Activated CD8-positive, alpha-beta T cell treated with anti-CD3 and anti-CD28 coated beads for 36 hours (primary cell): ENCODE measurements around the gene TTLL12. TPM values are rescaled to one million over a fixed set of nuclear protein-coding genes. Genes with fewer than 3 reads are reported as not detected.

Experiments
- ATAC-seq: fragments of 200-7000 bp; cut with Tn5 transposase; one replicate; pipeline ENCODE4 v1.10.0; 2021; ENCODE audit warnings: mild to moderate bottlenecking, moderate library complexity
- CTCF ChIA-PET: fragments of 350-600 bp; sonication (Branson Sonifier 250); formaldehyde crosslinking; loops from one replicate; lab custom pipeline; 2021; ENCODE audit warnings: antibody characterized with exemption; lab: Charles Lee
- POLR2A ChIA-PET: fragments of 350-600 bp; sonication (Branson Sonifier 250); formaldehyde crosslinking; loops from one replicate; lab custom pipeline; 2021; ENCODE audit warnings: antibody characterized with exemption; lab: Charles Lee
- DNase-seq: peaks from one replicate; pipeline ENCODE4 v3.0.0-alpha.2; 2020
- H3K27ac Mint-ChIP-seq: one replicate; pipeline ENCODE4 v1.8.0; 2021; ENCODE audit warnings: mild to moderate bottlenecking, mixed read lengths
- H3K27me3 Mint-ChIP-seq: one replicate; pipeline ENCODE4 v1.8.0; 2021; ENCODE audit warnings: mixed read lengths
- H3K36me3 Mint-ChIP-seq: one replicate; pipeline ENCODE4 v1.8.0; 2021; ENCODE audit warnings: low read depth, mixed read lengths
- H3K4me1 Mint-ChIP-seq: one replicate; pipeline ENCODE4 v1.8.0; 2021; ENCODE audit warnings: low read depth, mixed read lengths
- H3K4me3 Mint-ChIP-seq: one replicate; pipeline ENCODE4 v1.8.0; 2021; ENCODE audit warnings: mild to moderate bottlenecking, moderate library complexity, mixed read lengths
- H3K9me3 Mint-ChIP-seq: one replicate; pipeline ENCODE4 v1.8.0; 2021; ENCODE audit warnings: mixed read lengths
- intact Hi-C: fragments of 100-400 bp; cut with micrococcal nuclease; formaldehyde crosslinking; loops from one replicate; pipeline ENCODE4 v1.10.0; 2022
- total RNA-seq, 2 experiments: library from RNA; stranded (reverse); gene quantifications; one replicate each; pipeline ENCODE4 v1.2.3, GENCODE V29; 2021
- TF ChIP-seq, protein P1 (sequence below): fragments of 200-600 bp; IDR thresholded peaks from one replicate; pipeline ENCODE4 v1.8.0; 2022; ENCODE audit warnings: antibody characterized with exemption, mild to moderate bottlenecking

The TTLL12 gene
- total RNA-seq, 2 experiments from 2014 or later: 83.5 to 86.0 TPM

DNA sequence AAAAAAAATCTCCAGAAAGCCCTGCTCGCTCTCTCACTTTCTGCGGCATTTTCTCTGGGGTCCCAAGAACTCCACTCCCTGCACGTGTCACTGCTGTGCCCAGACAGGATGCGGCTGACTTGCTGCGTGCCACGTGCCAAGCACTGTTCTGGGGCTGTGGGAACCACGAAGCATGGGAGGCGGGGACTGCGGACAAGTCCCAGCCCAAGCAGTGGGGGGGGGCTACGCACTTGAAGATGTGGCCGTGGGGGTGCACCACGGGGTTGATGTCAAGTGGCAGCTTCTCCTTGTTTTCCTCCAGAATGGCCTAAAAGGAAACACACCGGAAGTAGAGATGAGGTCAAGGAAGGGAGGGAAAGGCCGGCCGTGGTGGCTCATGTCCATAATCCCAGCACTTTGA is 10.8 kb downstream of the TTLL12 start:
- intact Hi-C loops: no loop called here
- H3K27ac Mint-ChIP-seq: no peak overlapping the region
- DNase-seq (no peak), ATAC-seq (no peak)
- TF ChIP-seq, protein P1, sequence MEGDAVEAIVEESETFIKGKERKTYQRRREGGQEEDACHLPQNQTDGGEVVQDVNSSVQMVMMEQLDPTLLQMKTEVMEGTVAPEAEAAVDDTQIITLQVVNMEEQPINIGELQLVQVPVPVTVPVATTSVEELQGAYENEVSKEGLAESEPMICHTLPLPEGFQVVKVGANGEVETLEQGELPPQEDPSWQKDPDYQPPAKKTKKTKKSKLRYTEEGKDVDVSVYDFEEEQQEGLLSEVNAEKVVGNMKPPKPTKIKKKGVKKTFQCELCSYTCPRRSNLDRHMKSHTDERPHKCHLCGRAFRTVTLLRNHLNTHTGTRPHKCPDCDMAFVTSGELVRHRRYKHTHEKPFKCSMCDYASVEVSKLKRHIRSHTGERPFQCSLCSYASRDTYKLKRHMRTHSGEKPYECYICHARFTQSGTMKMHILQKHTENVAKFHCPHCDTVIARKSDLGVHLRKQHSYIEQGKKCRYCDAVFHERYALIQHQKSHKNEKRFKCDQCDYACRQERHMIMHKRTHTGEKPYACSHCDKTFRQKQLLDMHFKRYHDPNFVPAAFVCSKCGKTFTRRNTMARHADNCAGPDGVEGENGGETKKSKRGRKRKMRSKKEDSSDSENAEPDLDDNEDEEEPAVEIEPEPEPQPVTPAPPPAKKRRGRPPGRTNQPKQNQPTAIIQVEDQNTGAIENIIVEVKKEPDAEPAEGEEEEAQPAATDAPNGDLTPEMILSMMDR: no peak
- CTCF ChIA-PET: no interaction called here
- H3K27me3 Mint-ChIP-seq: no peaks in the 10 kb centered on the region
- H3K4me1 Mint-ChIP-seq: no peaks in the 10 kb centered on the region
- H3K9me3 Mint-ChIP-seq: no peaks in the 10 kb centered on the region
- POLR2A ChIA-PET: no interaction called here
- H3K36me3 Mint-ChIP-seq: peaks cover 51% of the 10 kb centered on the region
- H3K4me3 Mint-ChIP-seq: no peak overlapping the region

DNA sequence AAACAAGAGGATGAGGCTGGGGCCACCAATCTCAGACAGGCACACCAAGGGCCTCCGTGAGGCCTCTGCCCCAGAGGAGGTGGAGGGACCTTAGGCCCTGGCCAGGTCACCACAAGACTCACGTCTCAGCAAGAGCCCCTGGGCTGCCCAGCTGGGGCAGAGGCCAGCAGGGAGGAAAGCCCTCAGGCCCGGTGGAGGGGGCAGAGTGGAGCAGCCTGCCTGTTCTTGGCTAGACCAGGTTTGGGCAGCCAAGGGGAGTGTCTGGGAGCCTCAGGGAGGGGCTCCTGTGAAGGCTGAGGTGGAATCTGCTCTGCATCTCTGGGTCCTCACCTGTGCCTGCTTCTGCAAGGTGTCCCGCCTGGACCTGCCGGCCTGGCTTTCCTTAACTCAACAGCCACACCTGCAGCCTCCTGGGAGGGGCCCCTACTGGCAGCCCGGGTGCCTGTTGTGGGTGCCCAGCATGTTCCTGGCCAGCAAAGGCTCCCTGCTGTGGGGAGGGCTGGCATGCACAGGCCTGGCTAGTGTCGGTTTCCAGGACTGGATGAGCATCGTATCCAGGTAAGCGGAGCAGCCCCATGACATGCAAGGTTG is 11.9 kb downstream of the TTLL12 start:
- DNase-seq (no peak), ATAC-seq (no peak)
- ChIA-PET POLR2A (interaction anchor here (0.6 kb wide), 1 partner anchor 467 kb away, joined by 3 read pairs; no protein-coding TSS in a partner anchor), CTCF (no interaction called here)
- TF ChIP-seq, protein P1: no peak
- intact Hi-C loops: no loop called here
- no peaks in the 10 kb centered on the region for H3K4me1 Mint-ChIP-seq
- H3K36me3 Mint-ChIP-seq: peaks cover 45% of the 10 kb centered on the region
- H3K27me3 Mint-ChIP-seq: no peaks in the 10 kb centered on the region
- H3K4me3 Mint-ChIP-seq: no peak overlapping the region
- no peak overlapping the region for H3K27ac Mint-ChIP-seq
- H3K9me3 Mint-ChIP-seq: no peaks in the 10 kb centered on the region

DNA sequence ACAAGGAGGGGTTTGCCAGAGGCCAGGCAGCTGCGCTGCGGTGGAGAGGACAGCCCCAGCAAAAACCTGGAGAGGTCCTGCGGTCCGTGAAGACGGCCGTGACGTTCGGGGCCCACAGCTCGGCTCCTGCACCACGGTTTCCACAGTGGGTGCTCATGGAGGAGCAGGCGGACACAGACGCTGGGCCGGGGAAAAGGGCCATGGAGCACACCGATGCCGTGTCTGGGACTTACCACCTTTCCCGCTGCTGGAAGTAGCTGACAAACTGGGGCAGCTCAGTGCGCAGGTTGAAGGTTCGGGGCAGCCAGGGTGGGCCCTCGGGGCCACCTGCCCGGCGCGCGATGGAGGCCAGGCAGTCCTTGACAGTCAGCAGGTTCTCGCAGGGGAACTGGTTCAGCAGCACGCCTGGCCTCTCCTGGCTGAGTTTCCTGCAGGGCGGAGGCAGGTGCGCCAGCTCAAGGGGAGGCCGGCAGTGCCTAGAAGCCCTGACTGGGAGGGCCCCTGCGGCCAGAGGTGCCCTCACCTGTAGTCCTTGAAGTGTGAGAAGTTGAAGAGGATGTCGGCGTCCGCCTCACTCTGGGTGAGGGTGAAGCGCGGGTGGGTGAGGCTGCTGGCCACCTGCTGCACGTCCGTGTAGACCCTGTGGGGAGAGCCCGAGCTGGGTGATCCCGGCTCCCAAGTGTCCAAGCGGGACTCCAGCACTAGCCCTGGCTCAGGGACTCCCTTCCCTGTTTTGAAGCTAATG is 12.8 kb downstream of the TTLL12 start:
- POLR2A ChIA-PET: no interaction called here
- peaks cover 37% of the 10 kb centered on the region for H3K36me3 Mint-ChIP-seq
- DNase-seq (no peak), ATAC-seq (no peak)
- TF ChIP-seq, protein P1: no peak
- no peak overlapping the region for H3K4me3 Mint-ChIP-seq
- no peaks in the 10 kb centered on the region for H3K27me3 Mint-ChIP-seq
- intact Hi-C loops: no loop called here
- CTCF ChIA-PET: no interaction called here
- no peaks in the 10 kb centered on the region for H3K4me1 Mint-ChIP-seq
- H3K27ac Mint-ChIP-seq: no peak overlapping the region
- H3K9me3 Mint-ChIP-seq: no peaks in the 10 kb centered on the region

DNA sequence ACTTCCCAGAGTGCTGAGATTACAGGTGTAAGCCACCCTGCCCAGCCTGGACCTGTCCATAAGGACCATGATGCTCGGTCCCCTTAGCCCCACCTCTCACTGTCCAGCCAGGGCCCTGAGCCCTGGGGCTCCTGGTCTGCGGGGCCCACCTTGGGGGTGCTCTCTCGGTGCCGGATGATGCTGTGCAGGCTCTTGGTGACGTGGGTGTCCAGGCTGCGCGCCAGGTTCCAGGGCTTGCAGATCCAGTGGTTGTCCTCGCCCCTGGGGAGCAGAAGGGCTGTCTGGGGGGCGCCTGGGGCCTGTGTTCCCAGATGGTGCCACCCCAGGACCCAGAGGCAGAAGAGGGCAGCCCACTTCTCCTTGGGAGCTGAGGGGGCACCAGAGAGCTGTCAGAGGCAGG is 13.4 kb downstream of the TTLL12 start:
- Mint-ChIP-seq H3K27ac (no peak overlapping the region), H3K36me3 (peaks cover 31% of the 10 kb centered on the region), H3K9me3 (no peaks in the 10 kb centered on the region), H3K4me3 (no peak overlapping the region), H3K4me1 (no peaks in the 10 kb centered on the region), H3K27me3 (no peaks in the 10 kb centered on the region)
- ChIA-PET CTCF (no interaction called here), POLR2A (no interaction called here)
- TF ChIP-seq, protein P1: no peak
- intact Hi-C loops: no loop called here
- DNase-seq (no peak), ATAC-seq (no peak)

DNA sequence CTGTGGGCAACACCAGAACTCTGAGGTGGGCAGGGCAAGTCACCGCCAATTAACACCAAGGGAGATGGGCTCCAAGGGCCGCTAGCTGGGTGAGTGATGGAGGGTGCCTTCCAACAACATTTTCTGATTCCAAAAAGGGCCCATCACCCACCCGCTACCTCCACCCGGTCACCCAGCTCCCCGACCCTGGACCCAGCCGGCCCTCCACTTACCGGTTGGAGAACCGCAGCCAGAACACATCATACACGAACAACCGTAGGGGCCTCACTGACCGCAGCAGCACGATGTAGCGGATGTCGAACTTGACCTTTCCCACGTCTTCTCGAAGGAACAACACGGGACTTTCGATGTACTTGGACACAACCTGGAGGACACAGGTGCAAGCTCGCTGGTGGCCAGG is 14.7 kb downstream of the TTLL12 start:
- intact Hi-C loops: no loop called here
- CTCF ChIA-PET: no interaction called here
- Mint-ChIP-seq H3K9me3 (no peaks in the 10 kb centered on the region), H3K4me1 (no peaks in the 10 kb centered on the region), H3K36me3 (peaks cover 18% of the 10 kb centered on the region), H3K27ac (no peak overlapping the region), H3K27me3 (no peaks in the 10 kb centered on the region), H3K4me3 (no peak overlapping the region)
- TF ChIP-seq, protein P1: no peak
- DNase-seq: no peak
- ATAC-seq: no peak
- POLR2A ChIA-PET: no interaction called here
